ENCODE data around the gene ARHGEF38.
A peak's percentile ranks its signal among the peaks of the same experiment; 100 is the strongest.

Gene ARHGEF38

DNA sequence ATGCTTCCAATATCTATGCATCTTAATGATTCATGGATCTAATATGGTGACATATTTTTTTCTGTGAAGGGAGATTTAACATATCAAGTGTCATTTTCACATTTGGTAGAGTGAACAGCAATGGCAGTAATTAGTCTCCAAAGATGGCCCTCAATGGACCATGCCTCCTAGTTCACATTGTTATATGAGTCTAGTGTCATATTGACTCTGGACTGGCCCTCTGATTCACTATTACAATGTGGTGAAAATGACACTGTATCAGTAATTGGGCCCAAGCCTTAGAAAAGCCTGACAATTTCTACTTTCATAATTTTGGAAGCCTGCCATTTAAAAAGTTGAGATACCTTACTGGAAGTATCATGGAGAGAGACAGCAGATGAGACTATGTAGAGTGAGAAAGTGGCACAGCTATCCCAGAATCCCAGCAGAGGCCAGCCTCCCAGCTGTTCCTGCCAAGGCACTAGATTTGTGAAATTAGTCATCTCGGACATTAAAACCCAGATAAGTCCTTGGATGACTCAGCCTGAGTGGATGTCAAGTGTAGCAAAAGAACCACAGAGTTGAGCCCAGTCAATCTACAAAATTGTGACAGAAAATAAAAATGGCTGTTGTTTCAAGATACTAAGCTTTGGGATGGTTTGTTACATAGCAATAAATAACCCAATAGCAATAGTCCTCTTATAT lies 68.4 kb downstream of the ARHGEF38 start:
- DNase-seq (ENCODE audit: insufficient read length) (no peak), FAIRE-seq (no peak)
- TF ChIP-seq POLR2A (IDR thresholded peaks at IDR 0.05; ENCODE audit: low read depth, low read length) (no peak), POLR2AphosphoS5 (IDR thresholded peaks at IDR 0.05; ENCODE audit: low read depth, low read length) (no peak), TAF1 (IDR thresholded peaks at IDR 0.05; ENCODE audit: borderline replicate concordance, low read depth, low read length) (no peak)

- no peak for DNase-seq (ENCODE audit: insufficient read length)
- no peak for TF ChIP-seq POLR2AphosphoS5 (IDR thresholded peaks at IDR 0.05; ENCODE audit: low read depth, low read length)
- TF ChIP-seq TAF1 (IDR thresholded peaks at IDR 0.05; ENCODE audit: borderline replicate concordance, low read depth, low read length), result no peak
- TF ChIP-seq POLR2A (IDR thresholded peaks at IDR 0.05; ENCODE audit: low read depth, low read length), result no peak
- FAIRE-seq, result no peak
These were observed 69.8 kb downstream of the ARHGEF38 start for GRCh38 chr4:105622269-105622668.

DNA sequence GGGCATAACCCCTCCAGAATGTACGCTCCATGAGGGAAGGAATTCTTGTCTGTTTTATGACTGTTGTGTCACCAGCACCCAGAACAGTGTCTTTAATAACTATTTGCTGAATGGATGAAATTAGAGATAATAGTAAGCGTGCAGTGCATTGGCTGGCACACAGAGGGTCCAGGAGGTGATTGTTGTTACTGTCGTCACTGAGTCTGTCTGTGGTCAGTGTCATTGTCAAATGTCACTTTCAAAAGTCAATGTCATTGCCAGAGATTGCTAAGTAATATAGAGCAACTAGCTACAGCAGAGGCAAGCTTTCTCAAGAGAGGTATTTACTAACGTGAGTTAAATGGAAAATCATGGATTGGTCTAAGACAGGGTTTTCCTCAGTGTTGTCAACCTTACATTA lies 70.7 kb downstream of the ARHGEF38 start:
- no peak for FAIRE-seq
- TF ChIP-seq TAF1 (IDR thresholded peaks at IDR 0.05; ENCODE audit: borderline replicate concordance, low read depth, low read length), result no peak
- TF ChIP-seq POLR2A (IDR thresholded peaks at IDR 0.05; ENCODE audit: low read depth, low read length), result no peak
- TF ChIP-seq POLR2AphosphoS5 (IDR thresholded peaks at IDR 0.05; ENCODE audit: low read depth, low read length), result no peak

GRCh38 chr4:105624530-105624929 lies 72.1 kb downstream of the ARHGEF38 start:
- FAIRE-seq, result peak; percentile 58

More for the DNA sequence above, 70.7 kb downstream of the ARHGEF38 start:
- DNase-seq (ENCODE audit: insufficient read length), result no peak

DNA sequence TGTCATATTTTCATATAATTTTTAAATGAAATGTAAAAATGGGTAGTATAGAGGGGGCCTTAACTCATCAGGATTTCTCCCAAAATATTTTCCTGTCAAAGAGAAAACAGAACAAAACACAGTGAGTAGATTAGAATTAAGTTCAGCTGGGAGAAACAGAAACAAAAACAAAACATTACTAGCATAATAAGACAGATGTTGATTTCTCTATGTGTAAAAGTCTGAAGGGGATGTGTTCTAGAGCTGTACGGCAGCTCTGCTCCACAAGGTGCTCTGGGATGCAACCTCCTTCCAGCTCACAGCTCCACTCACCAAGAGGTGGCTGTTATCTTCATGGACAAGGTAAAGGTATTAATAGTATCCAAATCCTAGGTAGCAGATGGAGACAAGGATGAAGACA lies 72.8 kb downstream of the ARHGEF38 start:
- FAIRE-seq (no peak), DNase-seq (ENCODE audit: insufficient read length) (no peak)
- TF ChIP-seq POLR2AphosphoS5 (IDR thresholded peaks at IDR 0.05; ENCODE audit: low read depth, low read length) (no peak), TAF1 (IDR thresholded peaks at IDR 0.05; ENCODE audit: borderline replicate concordance, low read depth, low read length) (no peak), POLR2A (IDR thresholded peaks at IDR 0.05; ENCODE audit: low read depth, low read length) (no peak)

More at GRCh38 chr4:105624530-105624929, 72.1 kb downstream of the ARHGEF38 start:
- no peak for TF ChIP-seq POLR2AphosphoS5 (IDR thresholded peaks at IDR 0.05; ENCODE audit: low read depth, low read length)
- no peak for TF ChIP-seq TAF1 (IDR thresholded peaks at IDR 0.05; ENCODE audit: borderline replicate concordance, low read depth, low read length)
- TF ChIP-seq POLR2A (IDR thresholded peaks at IDR 0.05; ENCODE audit: low read depth, low read length), result no peak
- DNase-seq (ENCODE audit: insufficient read length), result no peak

DNA sequence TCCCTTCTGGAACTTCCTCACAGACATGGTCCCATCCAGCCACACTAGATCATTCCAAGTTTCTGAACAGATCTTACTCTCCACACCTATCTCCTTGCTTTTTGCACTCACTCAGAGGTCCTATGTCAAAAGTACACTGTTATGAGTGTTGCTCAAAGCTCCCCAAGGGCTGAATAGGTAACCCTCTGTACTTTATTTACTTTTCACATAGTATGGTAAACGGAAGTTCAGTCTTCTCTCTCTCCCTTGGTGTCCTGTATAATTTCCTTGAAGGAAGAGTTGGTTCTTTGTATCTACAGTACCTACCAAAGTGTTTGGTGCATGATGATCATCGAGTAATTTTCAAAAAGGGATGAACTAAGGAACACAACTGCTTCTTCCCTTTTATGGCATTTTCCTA lies 74.4 kb downstream of the ARHGEF38 start:
- DNase-seq (ENCODE audit: insufficient read length) (no peak), FAIRE-seq (no peak)
- TF ChIP-seq POLR2AphosphoS5 (IDR thresholded peaks at IDR 0.05; ENCODE audit: low read depth, low read length) (no peak), POLR2A (IDR thresholded peaks at IDR 0.05; ENCODE audit: low read depth, low read length) (no peak), TAF1 (IDR thresholded peaks at IDR 0.05; ENCODE audit: borderline replicate concordance, low read depth, low read length) (no peak)

DNA sequence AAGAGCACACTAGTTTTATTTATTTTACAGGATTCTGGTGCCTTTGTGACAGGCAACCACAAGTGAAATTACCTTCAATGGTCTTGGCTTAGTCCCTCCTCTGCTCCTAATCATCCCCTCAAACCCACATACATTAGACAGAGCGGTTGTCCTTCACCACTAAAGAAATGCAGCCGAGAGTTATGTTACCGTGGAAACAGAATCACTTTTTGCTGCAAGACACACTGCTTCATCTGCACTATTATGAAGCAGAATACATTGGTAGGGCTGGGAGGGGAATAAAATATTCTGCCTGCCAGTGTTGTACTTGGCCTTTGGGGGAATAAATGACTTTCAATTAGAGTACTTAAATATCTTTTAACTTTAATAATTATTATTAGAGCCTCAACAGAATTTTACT lies 75.2 kb downstream of the ARHGEF38 start:
- no peak for FAIRE-seq
- TF ChIP-seq TAF1 (IDR thresholded peaks at IDR 0.05; ENCODE audit: borderline replicate concordance, low read depth, low read length) (no peak), POLR2A (IDR thresholded peaks at IDR 0.05; ENCODE audit: low read depth, low read length) (no peak), POLR2AphosphoS5 (IDR thresholded peaks at IDR 0.05; ENCODE audit: low read depth, low read length) (no peak)
- no peak for DNase-seq (ENCODE audit: insufficient read length)

DNA sequence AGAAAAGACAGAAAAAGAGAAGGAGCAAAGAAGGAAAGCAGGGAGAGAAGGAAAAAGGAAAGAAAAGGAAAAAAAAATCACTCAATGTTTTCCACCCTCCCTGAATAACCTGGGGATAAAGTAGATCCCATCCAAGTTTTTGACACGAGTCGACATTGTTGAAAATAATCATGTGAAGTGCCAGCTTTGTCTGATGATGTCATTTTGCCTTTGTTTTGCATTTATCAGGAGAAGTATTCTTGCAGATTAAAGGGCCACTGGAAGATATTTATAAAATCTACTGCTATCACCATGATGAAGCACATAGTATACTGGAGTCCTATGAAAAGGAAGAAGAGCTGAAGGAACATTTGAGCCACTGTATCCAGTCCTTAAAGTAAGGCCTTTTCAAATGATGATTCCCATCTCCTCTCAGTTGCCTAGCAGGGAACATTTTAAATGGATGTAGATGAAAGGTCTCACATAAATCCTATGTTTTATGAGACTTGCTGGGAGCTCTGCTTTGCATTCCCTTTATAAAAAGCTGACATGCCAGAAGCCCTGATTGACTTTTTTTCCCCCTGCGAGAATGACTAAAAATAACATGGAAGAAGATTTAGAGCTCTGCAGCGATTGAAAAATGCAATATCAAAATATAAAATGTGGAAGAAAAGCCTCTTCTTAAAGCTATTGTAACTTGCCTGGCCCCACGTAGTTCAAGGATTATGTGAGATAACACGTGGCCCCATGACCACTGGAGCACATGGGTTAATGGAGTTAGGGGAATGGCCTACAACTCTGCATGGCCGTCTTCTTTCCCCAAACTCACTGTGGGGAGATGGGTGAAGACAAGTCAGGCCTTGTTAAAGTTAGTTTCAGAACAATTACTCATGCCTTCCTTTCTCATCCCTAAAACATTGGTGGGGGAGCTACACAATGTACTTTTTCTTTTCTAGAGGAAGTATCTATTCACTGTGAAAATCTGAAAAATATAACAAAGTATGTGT lies 78.5 kb downstream of the ARHGEF38 start:
- FAIRE-seq (peak; percentile 78), DNase-seq (ENCODE audit: insufficient read length) (no peak)
- no peak for TF ChIP-seq POLR2AphosphoS5 (IDR thresholded peaks at IDR 0.05; ENCODE audit: low read depth, low read length)
- TF ChIP-seq POLR2A (IDR thresholded peaks at IDR 0.05; ENCODE audit: low read depth, low read length), result no peak
- TF ChIP-seq TAF1 (IDR thresholded peaks at IDR 0.05; ENCODE audit: borderline replicate concordance, low read depth, low read length), result no peak

DNA sequence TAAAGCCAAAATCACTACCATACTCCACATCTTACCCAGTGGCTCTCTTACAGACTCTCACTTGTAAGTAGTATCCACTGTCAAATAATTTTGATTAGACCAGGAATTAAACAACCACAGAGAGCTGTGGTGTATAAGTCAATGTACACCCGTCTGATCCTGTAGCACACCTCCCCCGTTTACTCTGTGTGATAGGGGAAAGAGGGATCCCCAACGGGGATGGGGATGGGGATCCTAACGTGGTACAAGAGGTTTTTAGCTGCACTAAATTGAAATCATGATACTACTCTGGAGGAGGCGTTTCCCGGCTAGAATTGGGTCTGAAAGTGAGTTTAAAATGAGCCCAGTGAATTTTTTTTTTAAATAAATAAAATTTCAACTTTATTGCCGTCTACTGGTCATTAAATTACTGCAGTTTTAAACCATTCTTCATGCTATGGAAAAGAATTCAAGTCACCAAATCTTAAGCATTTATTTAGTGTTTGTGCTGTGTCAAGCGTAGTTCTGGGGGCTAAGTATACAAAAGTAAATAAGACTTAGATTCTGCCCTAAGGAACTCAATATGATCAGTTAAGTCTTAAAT lies 79.5 kb downstream of the ARHGEF38 start:
- FAIRE-seq (peak; percentile 75), DNase-seq (ENCODE audit: insufficient read length) (no peak)
- TF ChIP-seq TAF1 (IDR thresholded peaks at IDR 0.05; ENCODE audit: borderline replicate concordance, low read depth, low read length) (no peak), POLR2A (IDR thresholded peaks at IDR 0.05; ENCODE audit: low read depth, low read length) (no peak), POLR2AphosphoS5 (IDR thresholded peaks at IDR 0.05; ENCODE audit: low read depth, low read length) (no peak)

GRCh38 chr4:105632599-105632998 lies 80.2 kb downstream of the ARHGEF38 start:
- no peak for TF ChIP-seq POLR2A (IDR thresholded peaks at IDR 0.05; ENCODE audit: low read depth, low read length)
- no peak for TF ChIP-seq POLR2AphosphoS5 (IDR thresholded peaks at IDR 0.05; ENCODE audit: low read depth, low read length)
- no peak for TF ChIP-seq TAF1 (IDR thresholded peaks at IDR 0.05; ENCODE audit: borderline replicate concordance, low read depth, low read length)
- FAIRE-seq (no peak), DNase-seq (ENCODE audit: insufficient read length) (no peak)

GRCh38 chr4:105633241-105633640 lies 80.8 kb downstream of the ARHGEF38 start:
- TF ChIP-seq TAF1 (IDR thresholded peaks at IDR 0.05; ENCODE audit: borderline replicate concordance, low read depth, low read length), result no peak
- no peak for TF ChIP-seq POLR2A (IDR thresholded peaks at IDR 0.05; ENCODE audit: low read depth, low read length)
- TF ChIP-seq POLR2AphosphoS5 (IDR thresholded peaks at IDR 0.05; ENCODE audit: low read depth, low read length), result no peak
- DNase-seq (ENCODE audit: insufficient read length) (no peak), FAIRE-seq (no peak)

All from GM12892 (cell line).